ENCODE data around the gene SCLT1. TPM values are rescaled to one million over a fixed set of nuclear protein-coding genes. Genes with fewer than 3 reads are reported as not detected.

SCLT1 gene
- total and polyA plus RNA-seq, 2 of the 13 experiments (the other 11 are each of a cell fraction or from before 2014, with no cell fraction given): 1.5 to 8.7 TPM

DNA sequence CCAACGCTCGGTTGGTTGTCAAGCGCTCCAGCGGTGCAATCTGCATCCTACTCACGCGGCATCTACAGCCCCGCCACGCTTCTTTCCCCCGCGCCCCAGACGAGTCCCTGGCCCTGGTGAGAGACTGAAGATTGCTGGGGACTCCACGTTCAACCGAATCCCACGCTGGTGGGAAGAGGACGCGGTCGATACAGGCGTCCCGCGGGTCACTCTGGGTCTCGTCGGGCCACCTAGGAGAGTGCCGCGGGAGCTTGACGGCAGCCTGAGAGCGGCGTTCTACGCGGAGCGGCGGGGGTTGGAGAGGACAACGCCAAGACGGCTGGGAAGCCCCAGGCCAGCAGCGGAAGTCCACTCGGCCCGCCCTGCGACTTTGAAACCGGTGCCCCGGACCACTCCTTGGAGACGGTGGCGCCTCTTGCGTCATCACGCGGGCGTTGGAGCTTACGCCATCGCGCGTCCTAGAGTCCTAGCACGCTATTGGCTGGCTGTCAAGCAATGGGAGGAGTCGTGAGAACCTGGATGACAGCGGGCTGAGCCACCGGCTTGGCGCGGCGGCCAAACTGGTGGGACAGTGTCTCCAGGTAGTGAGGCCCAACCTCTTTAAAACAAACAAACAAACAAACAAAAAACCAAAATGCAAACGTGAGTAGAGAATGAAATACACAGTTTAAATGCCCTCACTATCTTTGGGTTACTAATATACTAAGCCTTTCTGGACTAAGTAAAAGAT lies at the start of gene SCLT1 (continued):
- TF ChIP-seq SRSF4 (IDR thresholded peaks at IDR 0.05; ENCODE audit: low read depth, low read length, poor library complexity, severe bottlenecking) (no peak), NKX3-1 (CRISPR knock-in tag; IDR thresholded peaks at IDR 0.05) (peak; percentile 76), ZFP82 (CRISPR knock-in tag; IDR thresholded peaks at IDR 0.05; ENCODE audit: borderline replicate concordance) (no peak), SMC3 (IDR thresholded peaks at IDR 0.05; ENCODE audit: low read length) (peak; percentile 21; the same call in 1 of the 2 replicates), MATR3 (CRISPR knock-in tag; IDR thresholded peaks at IDR 0.05) (no peak), TAF1 (CRISPR knock-in tag; IDR thresholded peaks at IDR 0.05) (peak; percentile 84; the same call in 1 of the 2 replicates), FOXP1 (IDR thresholded peaks at IDR 0.05) (no peak), FOXP1 (CRISPR knock-in tag; IDR thresholded peaks at IDR 0.05) (0 out of 2 replicates have a peak, but pooled peaks have one; percentile 8), ZNF282 (IDR thresholded peaks at IDR 0.05; ENCODE audit: partially characterized antibody) (no peak), ZNF792 (CRISPR knock-in tag; IDR thresholded peaks at IDR 0.05) (0 out of 2 replicates have a peak, but pooled peaks have one; percentile 18)
- TF ChIP-seq, protein P1, sequence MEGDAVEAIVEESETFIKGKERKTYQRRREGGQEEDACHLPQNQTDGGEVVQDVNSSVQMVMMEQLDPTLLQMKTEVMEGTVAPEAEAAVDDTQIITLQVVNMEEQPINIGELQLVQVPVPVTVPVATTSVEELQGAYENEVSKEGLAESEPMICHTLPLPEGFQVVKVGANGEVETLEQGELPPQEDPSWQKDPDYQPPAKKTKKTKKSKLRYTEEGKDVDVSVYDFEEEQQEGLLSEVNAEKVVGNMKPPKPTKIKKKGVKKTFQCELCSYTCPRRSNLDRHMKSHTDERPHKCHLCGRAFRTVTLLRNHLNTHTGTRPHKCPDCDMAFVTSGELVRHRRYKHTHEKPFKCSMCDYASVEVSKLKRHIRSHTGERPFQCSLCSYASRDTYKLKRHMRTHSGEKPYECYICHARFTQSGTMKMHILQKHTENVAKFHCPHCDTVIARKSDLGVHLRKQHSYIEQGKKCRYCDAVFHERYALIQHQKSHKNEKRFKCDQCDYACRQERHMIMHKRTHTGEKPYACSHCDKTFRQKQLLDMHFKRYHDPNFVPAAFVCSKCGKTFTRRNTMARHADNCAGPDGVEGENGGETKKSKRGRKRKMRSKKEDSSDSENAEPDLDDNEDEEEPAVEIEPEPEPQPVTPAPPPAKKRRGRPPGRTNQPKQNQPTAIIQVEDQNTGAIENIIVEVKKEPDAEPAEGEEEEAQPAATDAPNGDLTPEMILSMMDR (CRISPR knock-in tag; IDR thresholded peaks at IDR 0.05): no peak
- TF ChIP-seq, protein P2, sequence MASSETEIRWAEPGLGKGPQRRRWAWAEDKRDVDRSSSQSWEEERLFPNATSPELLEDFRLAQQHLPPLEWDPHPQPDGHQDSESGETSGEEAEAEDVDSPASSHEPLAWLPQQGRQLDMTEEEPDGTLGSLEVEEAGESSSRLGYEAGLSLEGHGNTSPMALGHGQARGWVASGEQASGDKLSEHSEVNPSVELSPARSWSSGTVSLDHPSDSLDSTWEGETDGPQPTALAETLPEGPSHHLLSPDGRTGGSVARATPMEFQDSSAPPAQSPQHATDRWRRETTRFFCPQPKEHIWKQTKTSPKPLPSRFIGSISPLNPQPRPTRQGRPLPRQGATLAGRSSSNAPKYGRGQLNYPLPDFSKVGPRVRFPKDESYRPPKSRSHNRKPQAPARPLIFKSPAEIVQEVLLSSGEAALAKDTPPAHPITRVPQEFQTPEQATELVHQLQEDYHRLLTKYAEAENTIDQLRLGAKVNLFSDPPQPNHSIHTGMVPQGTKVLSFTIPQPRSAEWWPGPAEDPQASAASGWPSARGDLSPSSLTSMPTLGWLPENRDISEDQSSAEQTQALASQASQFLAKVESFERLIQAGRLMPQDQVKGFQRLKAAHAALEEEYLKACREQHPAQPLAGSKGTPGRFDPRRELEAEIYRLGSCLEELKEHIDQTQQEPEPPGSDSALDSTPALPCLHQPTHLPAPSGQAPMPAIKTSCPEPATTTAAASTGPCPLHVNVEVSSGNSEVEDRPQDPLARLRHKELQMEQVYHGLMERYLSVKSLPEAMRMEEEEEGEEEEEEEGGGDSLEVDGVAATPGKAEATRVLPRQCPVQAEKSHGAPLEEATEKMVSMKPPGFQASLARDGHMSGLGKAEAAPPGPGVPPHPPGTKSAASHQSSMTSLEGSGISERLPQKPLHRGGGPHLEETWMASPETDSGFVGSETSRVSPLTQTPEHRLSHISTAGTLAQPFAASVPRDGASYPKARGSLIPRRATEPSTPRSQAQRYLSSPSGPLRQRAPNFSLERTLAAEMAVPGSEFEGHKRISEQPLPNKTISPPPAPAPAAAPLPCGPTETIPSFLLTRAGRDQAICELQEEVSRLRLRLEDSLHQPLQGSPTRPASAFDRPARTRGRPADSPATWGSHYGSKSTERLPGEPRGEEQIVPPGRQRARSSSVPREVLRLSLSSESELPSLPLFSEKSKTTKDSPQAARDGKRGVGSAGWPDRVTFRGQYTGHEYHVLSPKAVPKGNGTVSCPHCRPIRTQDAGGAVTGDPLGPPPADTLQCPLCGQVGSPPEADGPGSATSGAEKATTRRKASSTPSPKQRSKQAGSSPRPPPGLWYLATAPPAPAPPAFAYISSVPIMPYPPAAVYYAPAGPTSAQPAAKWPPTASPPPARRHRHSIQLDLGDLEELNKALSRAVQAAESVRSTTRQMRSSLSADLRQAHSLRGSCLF (CRISPR knock-in tag; IDR thresholded peaks at IDR 0.05; ENCODE audit: borderline replicate concordance): no peak
- TF ChIP-seq, protein P3, sequence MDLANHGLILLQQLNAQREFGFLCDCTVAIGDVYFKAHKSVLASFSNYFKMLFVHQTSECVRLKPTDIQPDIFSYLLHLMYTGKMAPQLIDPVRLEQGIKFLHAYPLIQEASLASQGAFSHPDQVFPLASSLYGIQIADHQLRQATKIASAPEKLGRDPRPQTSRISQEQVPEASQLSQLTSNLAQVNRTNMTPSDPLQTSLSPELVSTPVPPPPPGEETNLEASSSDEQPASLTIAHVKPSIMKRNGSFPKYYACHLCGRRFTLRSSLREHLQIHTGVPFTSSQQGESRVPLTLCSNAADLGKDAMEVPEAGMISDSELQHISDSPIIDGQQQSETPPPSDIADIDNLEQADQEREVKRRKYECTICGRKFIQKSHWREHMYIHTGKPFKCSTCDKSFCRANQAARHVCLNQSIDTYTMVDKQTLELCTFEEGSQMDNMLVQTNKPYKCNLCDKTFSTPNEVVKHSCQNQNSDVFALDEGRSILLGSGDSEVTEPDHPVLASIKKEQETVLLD (CRISPR knock-in tag; IDR thresholded peaks at IDR 0.05; ENCODE audit: low read depth): no peak
- TF ChIP-seq, protein P4, sequence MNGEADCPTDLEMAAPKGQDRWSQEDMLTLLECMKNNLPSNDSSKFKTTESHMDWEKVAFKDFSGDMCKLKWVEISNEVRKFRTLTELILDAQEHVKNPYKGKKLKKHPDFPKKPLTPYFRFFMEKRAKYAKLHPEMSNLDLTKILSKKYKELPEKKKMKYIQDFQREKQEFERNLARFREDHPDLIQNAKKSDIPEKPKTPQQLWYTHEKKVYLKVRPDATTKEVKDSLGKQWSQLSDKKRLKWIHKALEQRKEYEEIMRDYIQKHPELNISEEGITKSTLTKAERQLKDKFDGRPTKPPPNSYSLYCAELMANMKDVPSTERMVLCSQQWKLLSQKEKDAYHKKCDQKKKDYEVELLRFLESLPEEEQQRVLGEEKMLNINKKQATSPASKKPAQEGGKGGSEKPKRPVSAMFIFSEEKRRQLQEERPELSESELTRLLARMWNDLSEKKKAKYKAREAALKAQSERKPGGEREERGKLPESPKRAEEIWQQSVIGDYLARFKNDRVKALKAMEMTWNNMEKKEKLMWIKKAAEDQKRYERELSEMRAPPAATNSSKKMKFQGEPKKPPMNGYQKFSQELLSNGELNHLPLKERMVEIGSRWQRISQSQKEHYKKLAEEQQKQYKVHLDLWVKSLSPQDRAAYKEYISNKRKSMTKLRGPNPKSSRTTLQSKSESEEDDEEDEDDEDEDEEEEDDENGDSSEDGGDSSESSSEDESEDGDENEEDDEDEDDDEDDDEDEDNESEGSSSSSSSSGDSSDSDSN (CRISPR knock-in tag; IDR thresholded peaks at IDR 0.05): peak; percentile 82
- TF ChIP-seq, protein P5, sequence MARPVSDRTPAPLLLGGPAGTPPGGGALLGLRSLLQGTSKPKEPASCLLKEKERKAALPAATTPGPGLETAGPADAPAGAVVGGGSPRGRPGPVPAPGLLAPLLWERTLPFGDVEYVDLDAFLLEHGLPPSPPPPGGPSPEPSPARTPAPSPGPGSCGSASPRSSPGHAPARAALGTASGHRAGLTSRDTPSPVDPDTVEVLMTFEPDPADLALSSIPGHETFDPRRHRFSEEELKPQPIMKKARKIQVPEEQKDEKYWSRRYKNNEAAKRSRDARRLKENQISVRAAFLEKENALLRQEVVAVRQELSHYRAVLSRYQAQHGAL (CRISPR knock-in tag; IDR thresholded peaks at IDR 0.05; ENCODE audit: not compliant biosample characterization): no peak
- TF ChIP-seq, protein P6, sequence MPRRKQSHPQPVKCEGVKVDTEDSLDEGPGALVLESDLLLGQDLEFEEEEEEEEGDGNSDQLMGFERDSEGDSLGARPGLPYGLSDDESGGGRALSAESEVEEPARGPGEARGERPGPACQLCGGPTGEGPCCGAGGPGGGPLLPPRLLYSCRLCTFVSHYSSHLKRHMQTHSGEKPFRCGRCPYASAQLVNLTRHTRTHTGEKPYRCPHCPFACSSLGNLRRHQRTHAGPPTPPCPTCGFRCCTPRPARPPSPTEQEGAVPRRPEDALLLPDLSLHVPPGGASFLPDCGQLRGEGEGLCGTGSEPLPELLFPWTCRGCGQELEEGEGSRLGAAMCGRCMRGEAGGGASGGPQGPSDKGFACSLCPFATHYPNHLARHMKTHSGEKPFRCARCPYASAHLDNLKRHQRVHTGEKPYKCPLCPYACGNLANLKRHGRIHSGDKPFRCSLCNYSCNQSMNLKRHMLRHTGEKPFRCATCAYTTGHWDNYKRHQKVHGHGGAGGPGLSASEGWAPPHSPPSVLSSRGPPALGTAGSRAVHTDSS (CRISPR knock-in tag; conservative IDR thresholded peaks at IDR 0.05): no peak

Measured in HepG2 (cell line).